HG03097 (cell line): ENCODE measurements around the gene IQSEC3.
"Not testable (repeated sequence)": the region's sequence is repeated elsewhere in the genome, so short reads cannot be mapped to it uniquely, and the experiment has no call there.

ENCODE experiments used
- ATAC-seq: cut with Tn5 transposase; IDR thresholded peaks from one replicate; pipeline ENCODE4 v1.9.1; 2021; ENCODE audit not compliant: unreplicated experiment, low FRiP score

IQSEC3 gene

GRCh38 chr12:133616-134232 lies 67.2 kb downstream of the IQSEC3 start:
- ATAC-seq = not testable (repeated sequence)

- ATAC-seq = no peak
These were observed 68.6 kb downstream of the IQSEC3 start for GRCh38 chr12:135138-135537.

GRCh38 chr12:138171-138897 lies 71.8 kb downstream of the IQSEC3 start:
- no peak for ATAC-seq

- no peak for ATAC-seq
These were observed 72.4 kb downstream of the IQSEC3 start for GRCh38 chr12:138898-139534.

- ATAC-seq = no peak
These were observed 73.0 kb downstream of the IQSEC3 start for GRCh38 chr12:139585-139984.

GRCh38 chr12:140162-140561 lies 73.6 kb downstream of the IQSEC3 start:
- no peak for ATAC-seq

- no peak for ATAC-seq
These were observed 77.5 kb downstream of the IQSEC3 start for GRCh38 chr12:143964-144649.

GRCh38 chr12:144650-145284 lies 78.2 kb downstream of the IQSEC3 start:
- ATAC-seq = no peak

- ATAC-seq = no peak
These were observed 78.9 kb downstream of the IQSEC3 start for GRCh38 chr12:145369-145960.

- ATAC-seq = no peak
These were observed 80.7 kb downstream of the IQSEC3 start for GRCh38 chr12:147242-147641.

GRCh38 chr12:148676-149416 lies 82.3 kb downstream of the IQSEC3 start:
- ATAC-seq = no peak

GRCh38 chr12:151579-151978 lies 85.0 kb downstream of the IQSEC3 start:
- ATAC-seq = no peak

- no peak for ATAC-seq
These were observed 85.9 kb downstream of the IQSEC3 start for GRCh38 chr12:152440-152839.

GRCh38 chr12:153080-153746 lies 86.6 kb downstream of the IQSEC3 start:
- ATAC-seq = no peak

- no peak for ATAC-seq
These were observed 87.5 kb downstream of the IQSEC3 start for GRCh38 chr12:154058-154457.

GRCh38 chr12:155006-155405 lies 88.4 kb downstream of the IQSEC3 start:
- no peak for ATAC-seq

- ATAC-seq = no peak
These were observed 89.1 kb downstream of the IQSEC3 start for GRCh38 chr12:155646-156045.

GRCh38 chr12:156945-157344 lies 90.4 kb downstream of the IQSEC3 start:
- no peak for ATAC-seq

GRCh38 chr12:157644-158043 lies 91.1 kb downstream of the IQSEC3 start:
- ATAC-seq = no peak
